SK-N-SH treated with all-trans-retinoic acid at 6 μM for 48 hours (cell line): Measurements from ENCODE around the gene HSPB8.

ENCODE experiments used
- ATAC-seq: fragments of 200-7000 bp; cut with Tn5 transposase; 3 replicates; pipeline ENCODE4 v1.9.1; 2020; ENCODE audit warnings: mild to moderate bottlenecking, moderate library complexity
- ARNTL ChIP-seq: fragments of 450-650 bp; formaldehyde crosslinking; IDR thresholded peaks from 2 replicates; pipeline ENCODE4 v1.5.0; 2020; ENCODE audit warnings: low read depth, mild to moderate bottlenecking, moderate library complexity, borderline replicate concordance
- BACH2 ChIP-seq: fragments of 250-450 bp; sonication (Bioruptor Pico); IDR thresholded peaks from 2 replicates; pipeline ENCODE4 v1.9.0; 2021; ENCODE audit warnings: mild to moderate bottlenecking, borderline replicate concordance
- CREB5 ChIP-seq: fragments of 250-450 bp; sonication (Bioruptor Pico); IDR thresholded peaks from 2 replicates; pipeline ENCODE4 v1.5.1; 2020; ENCODE audit warnings: low read depth, mild to moderate bottlenecking, moderate library complexity
- CSDC2 ChIP-seq: fragments of 250-450 bp; sonication (Bioruptor Pico); IDR thresholded peaks from 2 replicates; pipeline ENCODE4 v1.5.0; 2020; ENCODE audit warnings: mild to moderate bottlenecking, moderate library complexity
- OSR1 ChIP-seq: fragments of 250-450 bp; sonication (Bioruptor Pico); IDR thresholded peaks from 2 replicates; pipeline ENCODE4 v1.8.0; 2022; ENCODE audit warnings: moderate library complexity, mild to moderate bottlenecking, inconsistent platforms
- PPARA ChIP-seq: fragments of 250-450 bp; sonication (Bioruptor Pico); IDR thresholded peaks from 2 replicates; pipeline ENCODE4 v1.5.0; 2020; ENCODE audit warnings: mild to moderate bottlenecking, borderline replicate concordance
- RARB ChIP-seq: fragments of 250-450 bp; sonication (Bioruptor Pico); IDR thresholded peaks from 2 replicates; pipeline ENCODE4 v1.8.0; 2021; ENCODE audit warnings: mild to moderate bottlenecking, moderate library complexity
- TCF4 ChIP-seq: fragments of 250-450 bp; sonication (Bioruptor Pico); IDR thresholded peaks from 2 replicates; pipeline ENCODE4 v1.8.0; 2021; ENCODE audit warnings: mild to moderate bottlenecking, moderate library complexity, borderline replicate concordance
- TOX ChIP-seq: fragments of 250-450 bp; sonication (Bioruptor Pico); IDR thresholded peaks from 2 replicates; pipeline ENCODE4 v1.8.0; 2021; ENCODE audit warnings: mild to moderate bottlenecking, moderate library complexity, borderline replicate concordance
- ZC3H10 ChIP-seq: fragments of 250-450 bp; sonication (Bioruptor Pico); IDR thresholded peaks from 2 replicates; pipeline ENCODE4 v1.5.1; 2021; ENCODE audit warnings: mild to moderate bottlenecking, moderate library complexity
- ZFP3 ChIP-seq: fragments of 250-450 bp; sonication (Bioruptor Pico); IDR thresholded peaks from 2 replicates; pipeline ENCODE4 v1.5.0; 2020; ENCODE audit warnings: mild to moderate bottlenecking, moderate library complexity
- ZFP30 ChIP-seq: fragments of 450-650 bp; formaldehyde crosslinking; IDR thresholded peaks from 2 replicates; pipeline ENCODE4 v1.5.0; 2022; ENCODE audit warnings: mild to moderate bottlenecking, moderate library complexity
- ZNF565 ChIP-seq: fragments of 450-650 bp; formaldehyde crosslinking; conservative IDR thresholded peaks from 2 replicates; pipeline ENCODE4 v1.5.0; 2020; ENCODE audit warnings: low read depth, mild to moderate bottlenecking, moderate library complexity
- ZNF70 ChIP-seq: fragments of 450-650 bp; formaldehyde crosslinking; IDR thresholded peaks from 2 replicates; pipeline ENCODE4 v1.5.0; 2020; ENCODE audit warnings: mild to moderate bottlenecking, moderate library complexity
- ZNF8 ChIP-seq: fragments of 450-650 bp; formaldehyde crosslinking; IDR thresholded peaks from 2 replicates; pipeline ENCODE4 v1.5.0; 2020; ENCODE audit warnings: mild to moderate bottlenecking, moderate library complexity
- TF ChIP-seq, protein P1 (sequence below): fragments of 250-450 bp; sonication (Bioruptor Pico); IDR thresholded peaks from 2 replicates; pipeline ENCODE4 v1.8.0; 2020; ENCODE audit warnings: mild to moderate bottlenecking, moderate library complexity, borderline replicate concordance
- TF ChIP-seq, protein P2 (sequence below): fragments of 250-450 bp; sonication (Bioruptor Pico); IDR thresholded peaks from 2 replicates; pipeline ENCODE4 v1.5.1; 2021; ENCODE audit warnings: mild to moderate bottlenecking, moderate library complexity
- TF ChIP-seq, protein P3 (sequence below): fragments of 250-450 bp; sonication (Bioruptor Pico); IDR thresholded peaks from 2 replicates; pipeline ENCODE4 v1.5.0; 2020; ENCODE audit warnings: mild to moderate bottlenecking, moderate library complexity

The HSPB8 gene

DNA sequence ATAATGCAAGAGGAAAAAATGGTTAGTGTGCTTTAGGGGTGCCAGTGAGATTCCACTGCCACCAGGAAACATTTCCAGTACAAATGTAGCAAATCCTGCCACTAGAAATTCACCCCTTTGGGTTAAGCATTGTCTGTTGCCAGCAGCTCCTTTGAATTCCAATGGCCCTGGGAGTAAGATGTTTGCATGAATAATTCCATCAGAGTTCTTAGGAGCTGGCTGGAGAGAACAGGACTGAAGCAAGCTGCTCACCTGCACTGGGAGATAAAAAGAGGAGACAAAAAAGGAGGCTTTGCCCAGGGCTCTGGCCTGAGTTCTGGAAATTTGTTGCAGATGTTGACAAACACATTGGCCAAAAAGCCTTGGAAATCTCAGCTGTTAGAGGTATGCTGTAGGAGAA lies 57.6 kb downstream of the HSPB8 start:
- ATAC-seq, result no peak
- no peak for TF ChIP-seq ZC3H10
- no peak for TF ChIP-seq CSDC2
- TF ChIP-seq ZFP3 (CRISPR knock-in tag), result no peak
- TF ChIP-seq CREB5 (CRISPR knock-in tag), result no peak
- TF ChIP-seq ZNF8 (CRISPR knock-in tag), result no peak
- no peak for TF ChIP-seq RARB (CRISPR knock-in tag)
- TF ChIP-seq, protein P1, sequence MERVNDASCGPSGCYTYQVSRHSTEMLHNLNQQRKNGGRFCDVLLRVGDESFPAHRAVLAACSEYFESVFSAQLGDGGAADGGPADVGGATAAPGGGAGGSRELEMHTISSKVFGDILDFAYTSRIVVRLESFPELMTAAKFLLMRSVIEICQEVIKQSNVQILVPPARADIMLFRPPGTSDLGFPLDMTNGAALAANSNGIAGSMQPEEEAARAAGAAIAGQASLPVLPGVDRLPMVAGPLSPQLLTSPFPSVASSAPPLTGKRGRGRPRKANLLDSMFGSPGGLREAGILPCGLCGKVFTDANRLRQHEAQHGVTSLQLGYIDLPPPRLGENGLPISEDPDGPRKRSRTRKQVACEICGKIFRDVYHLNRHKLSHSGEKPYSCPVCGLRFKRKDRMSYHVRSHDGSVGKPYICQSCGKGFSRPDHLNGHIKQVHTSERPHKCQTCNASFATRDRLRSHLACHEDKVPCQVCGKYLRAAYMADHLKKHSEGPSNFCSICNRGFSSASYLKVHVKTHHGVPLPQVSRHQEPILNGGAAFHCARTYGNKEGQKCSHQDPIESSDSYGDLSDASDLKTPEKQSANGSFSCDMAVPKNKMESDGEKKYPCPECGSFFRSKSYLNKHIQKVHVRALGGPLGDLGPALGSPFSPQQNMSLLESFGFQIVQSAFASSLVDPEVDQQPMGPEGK (CRISPR knock-in tag), result no peak
- TF ChIP-seq, protein P2, sequence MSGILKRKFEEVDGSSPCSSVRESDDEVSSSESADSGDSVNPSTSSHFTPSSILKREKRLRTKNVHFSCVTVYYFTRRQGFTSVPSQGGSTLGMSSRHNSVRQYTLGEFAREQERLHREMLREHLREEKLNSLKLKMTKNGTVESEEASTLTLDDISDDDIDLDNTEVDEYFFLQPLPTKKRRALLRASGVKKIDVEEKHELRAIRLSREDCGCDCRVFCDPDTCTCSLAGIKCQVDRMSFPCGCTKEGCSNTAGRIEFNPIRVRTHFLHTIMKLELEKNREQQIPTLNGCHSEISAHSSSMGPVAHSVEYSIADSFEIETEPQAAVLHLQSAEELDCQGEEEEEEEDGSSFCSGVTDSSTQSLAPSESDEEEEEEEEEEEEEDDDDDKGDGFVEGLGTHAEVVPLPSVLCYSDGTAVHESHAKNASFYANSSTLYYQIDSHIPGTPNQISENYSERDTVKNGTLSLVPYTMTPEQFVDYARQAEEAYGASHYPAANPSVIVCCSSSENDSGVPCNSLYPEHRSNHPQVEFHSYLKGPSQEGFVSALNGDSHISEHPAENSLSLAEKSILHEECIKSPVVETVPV, result no peak
- no peak for TF ChIP-seq ZFP30 (CRISPR knock-in tag)

GRCh38 chr12:119239040-119239439 lies 60.3 kb downstream of the HSPB8 start:
- no peak for ATAC-seq
- no peak for TF ChIP-seq TCF4 (CRISPR knock-in tag)
- TF ChIP-seq OSR1 (CRISPR knock-in tag), result no peak
- TF ChIP-seq ARNTL (CRISPR knock-in tag), result no peak
- TF ChIP-seq TOX (CRISPR knock-in tag), result no peak
- no peak for TF ChIP-seq BACH2 (CRISPR knock-in tag)
- TF ChIP-seq, protein P1 (CRISPR knock-in tag), result no peak
- TF ChIP-seq ZNF70 (CRISPR knock-in tag), result no peak
- TF ChIP-seq ZC3H10, result no peak
- TF ChIP-seq CSDC2, result no peak
- no peak for TF ChIP-seq PPARA (CRISPR knock-in tag)
- TF ChIP-seq ZNF8 (CRISPR knock-in tag), result no peak
- TF ChIP-seq, protein P2, result no peak
- TF ChIP-seq, protein P3, sequence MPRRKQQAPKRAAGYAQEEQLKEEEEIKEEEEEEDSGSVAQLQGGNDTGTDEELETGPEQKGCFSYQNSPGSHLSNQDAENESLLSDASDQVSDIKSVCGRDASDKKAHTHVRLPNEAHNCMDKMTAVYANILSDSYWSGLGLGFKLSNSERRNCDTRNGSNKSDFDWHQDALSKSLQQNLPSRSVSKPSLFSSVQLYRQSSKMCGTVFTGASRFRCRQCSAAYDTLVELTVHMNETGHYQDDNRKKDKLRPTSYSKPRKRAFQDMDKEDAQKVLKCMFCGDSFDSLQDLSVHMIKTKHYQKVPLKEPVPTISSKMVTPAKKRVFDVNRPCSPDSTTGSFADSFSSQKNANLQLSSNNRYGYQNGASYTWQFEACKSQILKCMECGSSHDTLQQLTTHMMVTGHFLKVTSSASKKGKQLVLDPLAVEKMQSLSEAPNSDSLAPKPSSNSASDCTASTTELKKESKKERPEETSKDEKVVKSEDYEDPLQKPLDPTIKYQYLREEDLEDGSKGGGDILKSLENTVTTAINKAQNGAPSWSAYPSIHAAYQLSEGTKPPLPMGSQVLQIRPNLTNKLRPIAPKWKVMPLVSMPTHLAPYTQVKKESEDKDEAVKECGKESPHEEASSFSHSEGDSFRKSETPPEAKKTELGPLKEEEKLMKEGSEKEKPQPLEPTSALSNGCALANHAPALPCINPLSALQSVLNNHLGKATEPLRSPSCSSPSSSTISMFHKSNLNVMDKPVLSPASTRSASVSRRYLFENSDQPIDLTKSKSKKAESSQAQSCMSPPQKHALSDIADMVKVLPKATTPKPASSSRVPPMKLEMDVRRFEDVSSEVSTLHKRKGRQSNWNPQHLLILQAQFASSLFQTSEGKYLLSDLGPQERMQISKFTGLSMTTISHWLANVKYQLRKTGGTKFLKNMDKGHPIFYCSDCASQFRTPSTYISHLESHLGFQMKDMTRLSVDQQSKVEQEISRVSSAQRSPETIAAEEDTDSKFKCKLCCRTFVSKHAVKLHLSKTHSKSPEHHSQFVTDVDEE (CRISPR knock-in tag), result no peak

DNA sequence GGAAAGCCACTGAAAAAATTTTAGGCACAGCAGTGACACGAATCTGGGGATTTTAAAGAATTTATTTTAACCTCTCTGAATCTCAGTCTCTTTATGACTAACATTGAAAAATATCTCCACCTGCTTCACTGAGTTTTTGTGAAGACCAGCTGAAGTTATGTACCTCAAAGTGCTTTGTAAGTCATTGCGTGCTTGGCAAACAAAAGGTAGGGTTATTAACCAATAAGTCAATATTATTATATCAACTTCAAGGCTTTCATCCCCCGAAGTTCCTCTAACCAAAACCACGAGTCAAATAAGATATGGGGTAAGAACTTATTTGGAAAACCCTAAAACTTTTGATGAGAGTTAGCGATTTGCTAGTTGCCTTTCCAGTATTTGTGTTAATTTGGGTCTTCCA lies 62.3 kb downstream of the HSPB8 start:
- TF ChIP-seq ZNF8 (CRISPR knock-in tag) (no peak), ZNF565 (CRISPR knock-in tag) (no peak), CREB5 (CRISPR knock-in tag) (no peak), ZFP3 (CRISPR knock-in tag) (no peak), TOX (CRISPR knock-in tag) (no peak)
- TF ChIP-seq, protein P3 (CRISPR knock-in tag), result no peak
- ATAC-seq, result no peak
